Thyroid gland (tissue), 4 donors: ENCODE results near the gene TP63.

ENCODE experiments used
- CTCF ChIP-seq, 6 experiments: fragments of 200-600 bp in 3 of 6; fragments of 450-650 bp in 3 of 6; sonication (generic) in 3 of 6; IDR thresholded peaks; one replicate each; pipeline ENCODE4 v1.5.1; 2016 to 2019; ENCODE audit warnings: antibody characterized with exemption in 6 of 6, mild to moderate bottlenecking in 2 of 6, inconsistent platforms in 1 of 6, moderate library complexity in 1 of 6
- POLR2A ChIP-seq, 2 donors: fragments of 450-650 bp; IDR thresholded peaks; one replicate each; pipeline ENCODE4 v1.6.1; 2017; ENCODE audit warnings: antibody characterized with exemption in 2 of 2, mild to moderate bottlenecking in 2 of 2, moderate library complexity in 1 of 2

- no peak for TF ChIP-seq CTCF (IDR thresholded peaks at IDR 0.05)
- TF ChIP-seq POLR2A (IDR thresholded peaks at IDR 0.05), result no peak
These were observed 24.4 kb downstream of the TP63 start for GRCh38 chr3:189655617-189656016.
